IPS DF 6.9 (cell line): ENCODE measurements around the gene RHBDD2.
"Not testable (repeated sequence)": the region's sequence is repeated elsewhere in the genome, so short reads cannot be mapped to it uniquely, and the experiment has no call there.

Source experiments
- DNase-seq: peaks from one replicate; pipeline ENCODE4 v3.0.0-alpha.2; 2013; ENCODE audit warnings: low read depth, low spot score
- H3K27ac ChIP-seq: one replicate; pipeline ENCODE4 v1.5.1; 2013; ENCODE audit warnings: low read length, control low read depth
- H3K27me3 ChIP-seq: 2 replicates; pipeline ENCODE4 v1.6.1; 2013; ENCODE audit warnings: mild to moderate bottlenecking, low read length; ENCODE audit not compliant: control insufficient read depth, insufficient read depth
- H3K36me3 ChIP-seq: 2 replicates; pipeline ENCODE4 v1.6.1; 2013; ENCODE audit warnings: low read length; ENCODE audit not compliant: control insufficient read depth, insufficient read depth
- H3K4me1 ChIP-seq: 2 replicates; pipeline ENCODE4 v1.6.1; 2013; ENCODE audit warnings: low read length; ENCODE audit not compliant: control insufficient read depth, insufficient read depth
- H3K4me3 ChIP-seq: 2 replicates; pipeline ENCODE4 v1.5.1; 2013; ENCODE audit warnings: mild to moderate bottlenecking, low read length
- H3K9me3 ChIP-seq: 2 replicates; pipeline ENCODE4 v1.6.1; 2013; ENCODE audit warnings: low read length, inconsistent platforms; ENCODE audit not compliant: control insufficient read depth, insufficient read depth
- WGBS: extraction: QIAGEN DNeasy Blood & Tissue Kit; methylation state at CpG from one replicate; pipeline ENCODE4 v1.1.7; 2013; ENCODE audit warnings: mixed read lengths, missing lambda C conversion rate; ENCODE audit not compliant: insufficient read length, insufficient coverage; 5-methylcytosine and 5-hydroxymethylcytosine counted together

The RHBDD2 gene

GRCh38 chr7:75888464-75889222 is 9.8 kb downstream of the RHBDD2 start:
- DNase-seq: no peak
- Histone ChIP-seq H3K4me1 (no peaks in the 10 kb centered on the region), H3K36me3 (peaks cover 17% of the 10 kb centered on the region), H3K4me3 (no peak overlapping the region), H3K27me3 (no peaks in the 10 kb centered on the region), H3K9me3 (no peaks in the 10 kb centered on the region), H3K27ac (no peak overlapping the region)
- WGBS: no CpG with 5 or more reads among the region's 23 CpGs

DNA sequence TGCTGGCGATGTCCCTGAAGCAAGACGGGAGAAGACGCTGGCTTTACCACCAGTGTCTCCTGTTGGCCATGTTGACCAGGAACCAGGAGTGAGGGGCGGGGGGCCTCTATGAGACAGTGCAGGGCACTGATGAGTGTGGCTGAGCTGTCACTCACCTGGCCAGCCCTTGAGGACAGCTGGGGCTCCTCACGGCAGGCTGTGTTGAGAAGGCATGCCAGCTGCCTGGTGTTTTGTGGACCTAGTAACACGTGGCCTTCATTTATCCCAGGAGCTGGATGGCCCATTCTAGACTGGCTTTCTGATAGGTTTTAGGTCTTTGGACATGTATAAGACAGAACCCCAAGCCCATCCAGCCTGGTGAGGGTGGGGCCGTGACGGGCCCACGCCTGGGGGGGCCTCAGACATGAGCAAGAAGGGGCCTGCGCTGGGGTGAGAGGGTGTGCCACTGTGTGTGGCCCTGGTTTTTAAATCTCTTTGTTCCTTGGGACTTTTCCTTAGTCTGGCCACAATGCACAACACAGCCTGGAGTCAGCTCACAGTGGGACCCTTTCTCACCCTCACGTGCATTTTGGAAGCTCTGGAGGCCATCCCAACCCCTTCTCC is 10.5 kb downstream of the RHBDD2 start:
- no CpG with 5 or more reads among the region's 11 CpGs for WGBS
- Histone ChIP-seq H3K36me3 (peaks cover 14% of the 10 kb centered on the region), H3K4me1 (no peaks in the 10 kb centered on the region), H3K4me3 (no peak overlapping the region), H3K9me3 (no peaks in the 10 kb centered on the region), H3K27me3 (no peaks in the 10 kb centered on the region), H3K27ac (no peak overlapping the region)
- DNase-seq: no peak

DNA sequence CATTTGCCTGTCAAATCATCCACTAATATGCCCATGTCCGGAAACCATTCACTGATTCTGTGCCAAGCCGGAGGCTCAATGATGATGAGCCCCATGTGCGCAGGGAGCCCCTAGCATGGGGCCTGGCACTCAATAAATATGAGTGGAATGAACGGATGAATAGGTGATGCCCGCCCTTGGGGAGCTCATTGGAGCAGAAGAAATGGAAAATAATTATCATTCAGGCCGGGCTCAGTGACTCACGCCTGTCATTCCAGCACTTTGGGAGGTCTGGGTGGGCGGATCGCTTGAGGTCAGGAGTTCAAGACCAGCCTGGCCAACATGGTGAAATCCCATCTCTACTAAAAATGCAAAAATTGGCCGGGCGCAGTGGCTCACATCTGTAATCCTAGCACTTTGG is 11.0 kb downstream of the RHBDD2 start:
- WGBS: no CpG with 5 or more reads among the region's 11 CpGs
- Histone ChIP-seq H3K27me3 (no peaks in the 10 kb centered on the region), H3K4me3 (no peak overlapping the region), H3K27ac (no peak overlapping the region), H3K9me3 (no peaks in the 10 kb centered on the region), H3K36me3 (peaks cover 9% of the 10 kb centered on the region; the same call in 1 of the 2 replicates), H3K4me1 (no peaks in the 10 kb centered on the region)
- no peak for DNase-seq

DNA sequence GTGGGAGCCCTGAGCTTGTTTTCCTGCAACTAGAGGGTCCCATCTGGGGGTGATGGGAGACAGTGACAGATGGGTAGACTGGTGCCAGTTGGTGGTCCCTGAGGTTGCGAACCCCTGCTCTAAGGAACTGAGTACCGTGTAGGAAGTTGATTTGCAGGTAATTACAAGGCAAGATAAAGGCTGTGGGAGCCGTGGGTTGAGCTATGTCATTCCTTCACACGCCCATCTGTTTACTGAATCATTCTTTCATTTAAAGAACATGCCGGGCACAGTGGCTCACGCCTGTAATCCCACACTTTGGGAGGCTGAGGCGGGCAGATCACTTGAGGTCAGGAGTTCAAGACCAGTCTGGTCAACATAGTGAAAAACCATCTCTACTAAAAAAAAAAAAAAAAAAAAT is 12.4 kb downstream of the RHBDD2 start:
- WGBS: no CpG with 5 or more reads among the region's 7 CpGs
- not testable (repeated sequence) for H3K4me3 ChIP-seq, H3K36me3 ChIP-seq, H3K4me1 ChIP-seq, H3K27me3 ChIP-seq, DNase-seq, H3K9me3 ChIP-seq, H3K27ac ChIP-seq

DNA sequence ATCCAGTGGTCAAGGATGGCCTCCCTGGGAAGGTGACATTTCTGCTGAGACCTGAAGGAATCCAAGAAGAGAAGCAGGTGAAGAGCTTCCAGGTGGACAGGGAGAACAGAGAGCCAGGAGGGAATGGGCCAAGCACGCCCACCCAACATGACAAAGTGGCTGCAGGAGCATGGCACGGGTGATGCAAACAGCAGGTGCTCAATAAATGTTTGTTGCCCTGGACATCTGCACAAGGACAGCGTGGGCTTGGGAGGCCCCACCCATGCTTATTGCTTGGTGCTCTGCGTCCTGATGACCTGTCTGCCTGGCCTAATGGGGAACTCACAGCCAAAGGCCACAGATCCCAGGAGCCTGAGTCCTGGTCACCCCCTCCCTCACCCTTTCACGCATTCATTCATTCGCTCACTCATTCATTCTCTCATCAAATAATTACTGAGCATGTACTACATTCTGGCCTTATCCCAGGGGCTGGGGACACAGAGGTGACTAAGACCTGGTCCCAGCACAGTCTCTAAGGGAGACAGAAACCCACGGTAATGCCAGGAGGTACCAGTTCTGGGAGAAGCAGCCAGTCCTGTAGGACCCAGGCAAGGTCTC is 13.1 kb downstream of the RHBDD2 start:
- Histone ChIP-seq H3K27me3 (no peaks in the 10 kb centered on the region), H3K27ac (no peak overlapping the region), H3K4me3 (no peak overlapping the region), H3K4me1 (no peaks in the 10 kb centered on the region), H3K9me3 (no peaks in the 10 kb centered on the region), H3K36me3 (peaks cover 6% of the 10 kb centered on the region; the same call in 1 of the 2 replicates)
- WGBS: no CpG with 5 or more reads among the region's 7 CpGs
- DNase-seq: no peak

DNA sequence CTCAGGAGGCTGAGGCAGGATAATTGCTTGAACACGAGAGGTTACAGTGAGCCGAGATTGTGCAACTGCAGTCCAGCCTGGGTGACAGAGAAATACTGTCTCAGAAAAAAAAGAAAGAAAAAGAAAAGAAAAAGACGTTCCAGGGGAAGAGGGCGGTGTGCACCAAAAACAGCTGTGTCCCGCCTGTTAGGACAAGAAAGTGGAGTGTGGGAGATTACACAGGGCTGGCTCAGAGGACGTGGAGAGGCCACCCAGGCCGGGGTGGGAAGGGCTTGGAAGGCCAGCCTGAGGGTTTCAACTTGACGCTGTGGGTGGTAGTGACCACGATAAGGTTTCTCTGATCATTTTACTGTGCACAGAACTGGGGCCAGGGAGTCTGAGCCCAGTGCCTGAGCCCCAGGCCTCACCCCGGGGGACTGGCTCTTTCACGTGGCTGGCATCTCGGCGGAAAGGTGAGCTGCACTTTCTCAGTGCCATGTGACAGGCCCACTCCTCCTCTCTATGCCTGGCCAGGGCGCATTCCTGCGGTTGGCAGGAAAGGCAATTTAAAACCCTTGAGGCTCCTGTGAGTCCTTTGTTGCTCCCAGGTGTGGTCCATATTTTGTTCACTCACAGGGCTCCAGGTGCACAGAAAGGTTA is 13.9 kb downstream of the RHBDD2 start:
- Histone ChIP-seq H3K27me3 (no peaks in the 10 kb centered on the region), H3K27ac (no peak overlapping the region), H3K4me1 (no peaks in the 10 kb centered on the region), H3K9me3 (no peaks in the 10 kb centered on the region), H3K4me3 (no peak overlapping the region), H3K36me3 (peaks cover 4% of the 10 kb centered on the region; the same call in 1 of the 2 replicates)
- WGBS: no CpG with 5 or more reads among the region's 15 CpGs
- DNase-seq: no peak

DNA sequence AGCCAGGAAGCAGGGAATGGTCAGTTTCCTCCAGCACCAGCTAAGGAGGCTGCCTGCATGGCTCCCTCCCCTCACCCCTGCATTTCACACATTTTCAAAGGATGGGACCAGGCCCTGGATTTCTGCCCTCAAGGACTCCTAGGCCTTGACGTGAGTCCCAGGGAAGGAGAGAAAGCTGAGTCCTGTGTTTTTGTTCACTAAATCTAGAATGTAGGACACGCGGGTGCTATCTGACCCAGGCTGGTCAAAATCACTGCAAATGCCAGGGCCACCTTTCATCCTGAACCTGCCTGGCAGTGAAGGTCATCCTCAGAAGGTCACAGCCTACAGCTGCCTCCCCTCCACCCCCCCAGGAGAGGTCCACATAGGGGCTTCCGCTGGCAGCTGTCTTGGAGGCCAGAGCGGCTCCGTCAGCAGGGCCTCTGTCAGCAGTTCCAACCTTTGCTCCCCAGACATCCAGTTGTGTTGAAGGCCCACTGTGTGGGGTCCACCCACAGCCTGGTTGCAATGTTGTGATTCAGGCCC is 18.0 kb downstream of the RHBDD2 start:
- H3K27me3 ChIP-seq: no peaks in the 10 kb centered on the region
- H3K4me1 ChIP-seq: no peaks in the 10 kb centered on the region
- no CpG with 5 or more reads among the region's 6 CpGs for WGBS

DNA sequence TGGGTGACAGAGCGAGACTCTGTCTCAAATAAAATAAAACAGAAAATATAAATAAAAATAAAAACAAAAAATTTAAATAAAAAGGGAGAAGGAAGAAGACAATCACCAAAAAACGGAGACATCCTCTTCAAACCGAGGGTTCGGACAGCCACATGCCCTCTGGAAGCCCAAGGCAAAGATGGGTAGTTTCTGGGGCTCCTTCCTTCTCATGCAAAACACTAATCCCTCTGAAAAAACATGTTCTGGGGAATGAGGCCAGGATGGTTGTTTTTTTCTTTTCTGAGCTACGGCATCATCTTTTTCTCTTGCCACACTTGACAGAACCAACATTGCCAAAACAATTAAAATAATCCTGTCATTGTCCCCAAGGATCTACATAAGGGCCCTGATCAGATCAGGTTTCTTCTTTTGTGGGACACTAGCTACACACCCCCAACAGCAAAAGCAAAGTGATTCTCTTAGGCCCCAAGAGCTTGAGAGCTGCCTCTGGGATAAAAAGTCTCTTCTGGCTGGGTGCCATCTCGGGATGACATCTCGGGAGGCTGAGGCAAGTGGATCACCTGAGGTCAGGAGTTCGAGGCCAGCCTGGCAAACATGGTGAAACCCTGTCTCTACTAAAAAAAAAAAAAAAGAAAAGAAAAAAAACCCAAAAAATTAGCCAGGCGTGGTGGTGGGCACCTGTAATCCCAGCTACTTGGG is 21.9 kb downstream of the RHBDD2 start:
- H3K4me3 ChIP-seq: no peak overlapping the region
- H3K4me1 ChIP-seq: peaks cover 1% of the 10 kb centered on the region; the same call in 1 of the 2 replicates
- H3K9me3 ChIP-seq: no peaks in the 10 kb centered on the region
- H3K27ac ChIP-seq: no peak overlapping the region
- no peaks in the 10 kb centered on the region for H3K27me3 ChIP-seq
- WGBS: no CpG with 5 or more reads among the region's 9 CpGs
- no peak for DNase-seq
- no peaks in the 10 kb centered on the region for H3K36me3 ChIP-seq

More for the DNA sequence above, 18.0 kb downstream of the RHBDD2 start:
- Histone ChIP-seq H3K4me3 (no peak overlapping the region), H3K27ac (no peak overlapping the region), H3K36me3 (no peaks in the 10 kb centered on the region), H3K9me3 (no peaks in the 10 kb centered on the region)
- DNase-seq: no peak

DNA sequence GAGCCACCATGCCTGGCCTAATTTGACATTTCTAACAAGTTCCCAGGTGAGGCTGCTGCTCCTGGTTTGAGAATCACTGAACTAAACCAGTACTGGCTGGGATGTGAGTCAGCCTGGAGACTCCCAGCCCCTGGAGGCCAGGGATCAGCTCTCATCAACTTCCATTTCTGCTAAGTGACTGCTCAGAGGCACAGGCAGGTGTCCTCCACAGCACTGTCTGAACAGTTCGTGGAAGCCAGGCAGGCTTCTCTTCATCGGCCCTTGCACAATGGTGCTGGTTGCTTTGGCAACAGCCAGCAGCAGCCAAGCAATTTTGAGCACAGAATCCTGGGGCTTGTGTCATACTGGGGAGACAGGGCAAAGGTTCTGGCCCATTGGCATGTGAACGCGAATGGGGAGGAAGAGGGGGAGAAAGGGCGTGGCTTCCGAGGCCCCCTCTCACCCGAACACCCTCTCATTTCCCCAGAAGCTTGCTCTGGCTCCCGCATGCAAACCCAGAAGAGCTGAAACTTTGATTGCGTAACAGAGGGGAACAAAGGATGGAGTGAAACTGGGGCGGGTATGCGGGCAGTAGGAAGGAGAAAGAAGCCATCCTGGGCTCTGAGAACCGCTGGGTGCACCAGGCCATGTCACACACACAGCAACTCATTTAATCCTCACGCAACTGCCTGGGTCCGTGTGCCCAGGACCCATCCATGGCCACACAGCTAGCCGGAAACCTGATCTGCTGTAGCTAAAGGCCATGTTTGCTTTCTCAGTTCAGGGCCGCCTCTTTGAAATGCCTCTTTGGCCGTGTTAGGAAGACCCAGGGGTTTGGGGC is 27.2 kb downstream of the RHBDD2 start:
- no CpG with 5 or more reads among the region's 17 CpGs for WGBS
- Histone ChIP-seq H3K27me3 (no peaks in the 10 kb centered on the region), H3K4me1 (peaks cover 2% of the 10 kb centered on the region; the same call in 1 of the 2 replicates), H3K4me3 (no peak overlapping the region), H3K27ac (no peak overlapping the region), H3K36me3 (no peaks in the 10 kb centered on the region), H3K9me3 (no peaks in the 10 kb centered on the region)
- peak; percentile 33 for DNase-seq
